Activated naive CD4-positive, alpha-beta T cell treated with anti-CD3 and anti-CD28 coated beads, Interleukin-2, amount 10 ng/mL, durations not matched to agents 7 days and 5 days (primary cell): ENCODE results near the gene HOXA5.

Experiments
- CTCF ChIA-PET: fragments of 350-600 bp; sonication (Branson Sonifier 250); formaldehyde crosslinking; loops from one replicate; lab custom pipeline; 2021; ENCODE audit warnings: antibody characterized with exemption; lab: Charles Lee
- DNase-seq: peaks from one replicate; pipeline ENCODE4 v3.0.0-alpha.2; 2020
- H3K27ac Mint-ChIP-seq: one replicate; pipeline ENCODE4 v1.8.0; 2021; ENCODE audit warnings: mild to moderate bottlenecking, moderate library complexity, mixed read lengths
- H3K27me3 Mint-ChIP-seq: one replicate; pipeline ENCODE4 v1.8.0; 2021; ENCODE audit warnings: mild to moderate bottlenecking, mixed read lengths
- H3K36me3 Mint-ChIP-seq: one replicate; pipeline ENCODE4 v1.8.0; 2021; ENCODE audit warnings: mixed read lengths
- H3K4me1 Mint-ChIP-seq: one replicate; pipeline ENCODE4 v1.8.0; 2021; ENCODE audit warnings: mixed read lengths
- H3K4me3 Mint-ChIP-seq: one replicate; pipeline ENCODE4 v1.8.0; 2021; ENCODE audit warnings: mild to moderate bottlenecking, moderate library complexity, mixed read lengths
- H3K9me3 Mint-ChIP-seq: one replicate; pipeline ENCODE4 v1.8.0; 2021; ENCODE audit warnings: mixed read lengths

The HOXA5 gene

GRCh38 chr7:27162561-27163287 is 19.2 kb upstream of the HOXA5 start:
- no peaks in the 10 kb centered on the region for H3K9me3 Mint-ChIP-seq
- peaks cover 5% of the 10 kb centered on the region for H3K36me3 Mint-ChIP-seq
- no peak overlapping the region for H3K27ac Mint-ChIP-seq
- peaks cover 99% of the 10 kb centered on the region for H3K27me3 Mint-ChIP-seq
- CTCF ChIA-PET, result interaction anchor here (0.8 to 3.6 kb wide), 7 partner anchors 12 to 1303 kb away, joined by 3 to 36 read pairs (median 3); no protein-coding TSS in a partner anchor
- no peak overlapping the region for H3K4me3 Mint-ChIP-seq
- DNase-seq, result no peak
- peaks cover 17% of the 10 kb centered on the region for H3K4me1 Mint-ChIP-seq

DNA sequence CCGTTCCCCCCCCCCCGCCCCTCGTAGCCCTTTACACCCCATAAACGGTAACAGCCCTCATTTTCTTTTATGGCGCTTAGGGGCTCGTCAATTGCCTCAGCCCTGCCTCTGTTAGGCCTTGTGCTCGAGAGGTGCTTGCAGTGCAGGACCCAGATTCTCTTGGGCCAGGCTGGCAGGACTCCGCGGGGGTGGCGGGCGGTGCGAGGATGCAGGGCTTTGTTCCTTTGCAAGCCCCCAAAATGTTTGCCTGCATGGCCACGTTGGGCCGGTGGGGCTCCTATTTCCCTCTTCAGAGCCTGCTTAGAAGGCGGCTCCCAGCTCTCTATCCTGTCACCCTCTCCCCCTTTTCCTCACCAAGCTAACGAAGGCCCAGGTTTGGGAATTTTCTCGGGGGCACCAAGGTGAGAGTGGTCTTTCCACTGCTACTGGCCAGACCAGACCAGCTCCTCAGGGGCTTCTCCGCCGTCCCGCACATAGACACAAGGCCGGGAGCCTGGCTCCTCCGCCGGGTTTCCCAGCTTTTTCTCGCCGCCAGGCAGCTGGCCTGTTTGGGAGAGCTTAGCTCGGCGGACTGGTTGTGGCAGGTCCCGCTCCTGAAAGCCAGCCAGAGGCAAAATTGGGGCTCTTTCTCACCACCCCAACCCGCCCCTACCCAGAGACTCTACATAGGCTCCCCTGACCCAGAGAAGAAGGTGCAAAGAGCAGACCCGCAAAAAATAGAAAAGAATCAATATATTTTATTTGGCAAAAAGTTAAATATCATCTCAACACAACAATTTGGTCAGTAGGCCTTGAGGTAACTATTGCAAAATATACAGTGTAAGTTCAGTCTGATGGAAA is 18.5 kb upstream of the HOXA5 start:
- CTCF ChIA-PET, result interaction anchor here (1.0 to 3.6 kb wide), 10 partner anchors 11 to 1302 kb away, joined by 3 to 36 read pairs (median 6); no protein-coding TSS in a partner anchor
- peaks cover 99% of the 10 kb centered on the region for H3K27me3 Mint-ChIP-seq
- H3K4me3 Mint-ChIP-seq, result no peak overlapping the region
- no peaks in the 10 kb centered on the region for H3K9me3 Mint-ChIP-seq
- H3K4me1 Mint-ChIP-seq, result peaks cover 13% of the 10 kb centered on the region
- DNase-seq, result no peak
- peak overlapping the region; percentile 42 for H3K27ac Mint-ChIP-seq
- H3K36me3 Mint-ChIP-seq, result peaks cover 5% of the 10 kb centered on the region

GRCh38 chr7:27161214-27161720 is 17.8 kb upstream of the HOXA5 start:
- H3K9me3 Mint-ChIP-seq, result no peaks in the 10 kb centered on the region
- peak overlapping the region; percentile 60 for H3K4me3 Mint-ChIP-seq
- H3K27ac Mint-ChIP-seq, result peak overlapping the region; percentile 33
- peaks cover 13% of the 10 kb centered on the region for H3K4me1 Mint-ChIP-seq
- peaks cover 5% of the 10 kb centered on the region for H3K36me3 Mint-ChIP-seq
- CTCF ChIA-PET, result interaction anchor here (0.6 to 3.6 kb wide), 19 partner anchors 11 to 1269 kb away, joined by 3 to 36 read pairs (median 4); no protein-coding TSS in a partner anchor
- DNase-seq, result no peak
- H3K27me3 Mint-ChIP-seq, result peaks cover 99% of the 10 kb centered on the region

- H3K27ac Mint-ChIP-seq, result peak overlapping the region; percentile 33
These were observed 17.2 kb upstream of the HOXA5 start for GRCh38 chr7:27160546-27161213.

DNA sequence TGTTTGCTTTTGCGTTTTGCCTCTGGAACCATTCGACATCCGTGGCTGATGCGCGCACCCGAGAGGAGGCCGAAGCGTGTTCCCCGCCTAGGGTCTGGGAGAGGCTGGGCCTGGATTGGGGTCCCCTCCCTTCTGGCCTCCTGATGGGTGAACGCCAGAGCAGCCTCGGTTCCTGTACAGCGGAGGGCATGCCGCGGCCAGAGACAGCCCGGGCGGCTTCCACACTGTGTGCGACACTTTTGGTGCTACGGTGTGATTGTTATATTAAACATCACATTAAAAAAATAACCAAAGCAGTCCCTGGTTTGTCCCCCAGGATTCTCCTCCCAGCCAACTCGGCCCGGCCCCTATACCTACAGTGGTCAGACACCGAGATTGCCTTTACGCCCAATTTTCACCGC is 16.7 kb upstream of the HOXA5 start:
- DNase-seq, result peak; percentile 24

More at GRCh38 chr7:27160546-27161213, 17.2 kb upstream of the HOXA5 start:
- DNase-seq, result peak; percentile 82
- CTCF ChIA-PET, result interaction anchor here (0.6 to 3.6 kb wide), 19 partner anchors 10 to 1268 kb away, joined by 3 to 36 read pairs (median 4); no protein-coding TSS in a partner anchor
- Mint-ChIP-seq H3K4me3 (peak overlapping the region; percentile 60), H3K36me3 (peaks cover 5% of the 10 kb centered on the region), H3K9me3 (no peaks in the 10 kb centered on the region), H3K4me1 (peaks cover 13% of the 10 kb centered on the region), H3K27me3 (peaks cover 99% of the 10 kb centered on the region)

GRCh38 chr7:27159266-27160144 is 16.0 kb upstream of the HOXA5 start:
- H3K27me3 Mint-ChIP-seq, result peaks cover 99% of the 10 kb centered on the region
- peaks cover 6% of the 10 kb centered on the region for H3K36me3 Mint-ChIP-seq
- peaks cover 21% of the 10 kb centered on the region for H3K4me1 Mint-ChIP-seq
- peak overlapping the region; percentile 25 for H3K27ac Mint-ChIP-seq
- peak overlapping the region; percentile 43 for H3K4me3 Mint-ChIP-seq
- CTCF ChIA-PET, result interaction anchor here (0.7 to 1.4 kb wide), 3 partner anchors 20 to 63 kb away, joined by 3 to 5 read pairs (median 4); no protein-coding TSS in a partner anchor
- peaks cover 1% of the 10 kb centered on the region for H3K9me3 Mint-ChIP-seq
- peak; percentile 12 for DNase-seq

More for the DNA sequence above, 16.7 kb upstream of the HOXA5 start:
- peaks cover 16% of the 10 kb centered on the region for H3K4me1 Mint-ChIP-seq
- peaks cover 1% of the 10 kb centered on the region for H3K9me3 Mint-ChIP-seq
- CTCF ChIA-PET, result interaction anchor here (1.2 to 3.6 kb wide), 6 partner anchors 9 to 790 kb away, joined by 3 to 36 read pairs (median 6); no protein-coding TSS in a partner anchor
- H3K4me3 Mint-ChIP-seq, result peak overlapping the region; percentile 44
- peaks cover 99% of the 10 kb centered on the region for H3K27me3 Mint-ChIP-seq
- peaks cover 5% of the 10 kb centered on the region for H3K36me3 Mint-ChIP-seq
- peak overlapping the region; percentile 25 for H3K27ac Mint-ChIP-seq

DNA sequence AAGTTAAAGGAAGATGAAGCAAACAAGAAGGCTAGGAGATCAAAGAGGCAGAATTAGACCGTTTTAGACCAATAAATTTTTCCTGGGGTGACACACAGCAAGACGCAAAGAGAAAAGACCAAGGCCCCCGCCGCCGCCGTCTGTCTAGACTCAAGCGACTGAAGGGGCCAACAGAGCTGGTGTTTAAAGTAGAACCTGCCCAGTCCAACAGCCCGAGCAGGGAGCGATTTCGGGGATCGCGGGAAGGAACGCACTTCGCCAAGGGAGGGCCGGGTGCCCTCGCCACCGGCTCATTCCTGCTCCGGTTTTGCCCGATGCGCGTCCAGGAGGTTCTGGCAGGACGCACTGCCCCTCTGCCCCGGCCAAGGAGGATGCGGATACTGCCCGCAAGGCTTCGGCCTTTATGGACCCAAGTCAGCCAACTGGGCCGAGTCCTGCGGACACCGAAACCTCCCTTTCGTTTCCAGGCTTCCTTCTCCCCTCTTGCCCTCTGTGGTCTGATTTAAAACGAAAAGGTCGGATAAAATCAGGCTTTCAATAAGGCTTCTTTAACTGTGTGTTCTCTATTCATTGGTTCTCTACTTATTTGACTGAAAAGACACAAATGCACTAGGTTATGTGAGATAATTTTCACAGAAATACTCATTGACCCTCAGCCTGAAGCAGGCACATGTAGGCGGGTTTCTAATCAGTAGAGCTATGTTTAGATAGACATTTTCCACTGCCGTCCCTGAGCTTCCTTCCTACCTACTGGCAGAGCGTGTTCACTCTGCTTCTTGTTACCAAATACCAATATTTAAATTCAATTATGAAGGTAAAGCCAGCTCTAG is 15.2 kb upstream of the HOXA5 start:
- Mint-ChIP-seq H3K27me3 (peaks cover 99% of the 10 kb centered on the region), H3K27ac (peak overlapping the region; percentile 80), H3K9me3 (peaks cover 1% of the 10 kb centered on the region), H3K36me3 (peaks cover 6% of the 10 kb centered on the region), H3K4me1 (peaks cover 21% of the 10 kb centered on the region), H3K4me3 (no peak overlapping the region)
- CTCF ChIA-PET, result interaction anchor here (1.2 to 1.4 kb wide), 2 partner anchors 21 to 52 kb away, joined by 4 to 5 read pairs; no protein-coding TSS in a partner anchor
- peak; percentile 12 for DNase-seq

DNA sequence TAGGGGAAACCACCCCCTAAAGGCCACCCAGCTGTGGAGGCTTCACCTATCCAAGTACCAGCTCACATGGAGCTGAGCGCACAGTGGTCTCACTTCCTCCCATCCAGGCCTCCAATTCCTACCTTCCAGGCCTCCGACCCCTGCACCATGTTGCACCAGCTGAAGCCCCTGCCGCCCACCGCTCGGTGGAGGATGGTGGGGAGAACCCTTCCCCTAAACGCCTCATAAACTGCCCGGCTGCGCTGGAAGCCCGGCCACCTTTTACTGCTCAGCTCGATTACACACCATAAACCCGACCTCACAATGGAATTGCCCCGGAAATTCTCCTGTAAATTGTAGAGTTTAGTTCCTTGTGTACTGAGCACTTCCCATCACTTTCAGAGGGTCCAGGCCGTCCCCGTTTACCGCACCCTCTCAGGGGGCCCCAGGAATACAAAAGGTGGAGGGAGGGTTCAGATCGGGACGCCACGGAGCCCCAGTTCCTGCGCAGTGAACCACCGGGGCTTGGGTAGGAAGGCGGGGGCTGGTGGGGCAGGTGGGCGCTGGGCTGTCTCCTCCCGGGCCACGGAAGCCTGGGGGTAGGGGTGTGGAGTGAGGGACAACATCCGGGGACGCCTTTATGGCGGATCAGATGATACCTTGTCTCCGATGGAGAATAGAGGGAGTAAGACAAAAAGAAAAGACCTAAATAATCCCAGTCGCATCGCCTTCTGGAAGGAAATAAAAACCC is 14.4 kb upstream of the HOXA5 start:
- H3K4me3 Mint-ChIP-seq, result peak overlapping the region; percentile 48
- CTCF ChIA-PET, result interaction anchor here (1.4 kb wide), 1 partner anchor 53 kb away, joined by 5 read pairs; no protein-coding TSS in a partner anchor

DNA sequence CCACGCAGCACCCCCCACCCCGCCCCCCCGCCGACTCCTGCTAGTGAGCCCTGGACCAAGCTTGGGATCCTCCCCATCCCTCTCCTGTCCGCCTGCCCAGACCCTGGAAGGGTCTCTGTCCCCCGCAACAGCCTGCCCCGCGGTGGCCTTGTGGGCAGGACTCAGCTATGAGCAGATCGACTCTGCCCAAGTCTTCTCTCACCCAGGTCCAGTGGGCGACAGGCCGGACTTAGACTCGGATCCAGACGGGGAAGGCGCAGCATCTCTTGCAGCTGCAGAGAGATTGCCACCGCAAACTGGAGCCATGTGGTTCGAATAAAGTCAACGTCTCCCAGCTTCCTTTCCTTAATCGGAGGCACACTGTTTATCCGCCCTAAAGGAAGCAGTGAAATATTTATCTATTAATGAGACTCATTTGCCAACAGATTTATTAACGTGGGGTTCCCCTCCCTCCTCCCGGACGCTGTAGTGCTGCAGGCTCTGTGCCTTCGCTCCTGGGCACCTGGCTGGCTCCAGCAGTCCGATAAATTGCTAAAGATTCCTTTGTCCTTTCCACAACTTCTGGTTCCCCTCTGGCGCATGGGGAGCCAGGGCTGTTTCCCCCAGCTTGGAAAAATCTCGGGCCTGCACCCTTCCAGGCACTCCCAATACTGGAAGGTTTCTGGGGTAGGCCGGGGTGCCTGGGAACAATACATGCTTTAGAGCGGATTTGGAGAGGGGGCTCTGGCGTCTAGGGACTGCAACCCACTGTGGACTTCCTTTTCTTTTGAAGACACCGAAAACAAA is 13.6 kb upstream of the HOXA5 start:
- Mint-ChIP-seq H3K36me3 (peaks cover 6% of the 10 kb centered on the region), H3K27ac (peak overlapping the region; percentile 80), H3K4me3 (peak overlapping the region; percentile 48), H3K27me3 (peaks cover 100% of the 10 kb centered on the region), H3K4me1 (peaks cover 21% of the 10 kb centered on the region), H3K9me3 (peaks cover 1% of the 10 kb centered on the region)
- peak; percentile 17 for DNase-seq
- CTCF ChIA-PET, result no interaction called here

More for the DNA sequence above, 14.4 kb upstream of the HOXA5 start:
- Mint-ChIP-seq H3K27me3 (peaks cover 100% of the 10 kb centered on the region), H3K4me1 (peaks cover 21% of the 10 kb centered on the region), H3K9me3 (peaks cover 1% of the 10 kb centered on the region), H3K27ac (peak overlapping the region; percentile 80), H3K36me3 (peaks cover 6% of the 10 kb centered on the region)
- peak; percentile 14 for DNase-seq

- peaks cover 26% of the 10 kb centered on the region for H3K4me1 Mint-ChIP-seq
- peak within 1 kb of the TSS; percentile 48 for H3K4me3 Mint-ChIP-seq
- CTCF ChIA-PET, result no interaction called here
- peaks cover 100% of the 10 kb centered on the region for H3K27me3 Mint-ChIP-seq
- peaks cover 6% of the 10 kb centered on the region for H3K36me3 Mint-ChIP-seq
- peak within 1 kb of the TSS; percentile 80 for H3K27ac Mint-ChIP-seq
- DNase-seq, result no peak
- H3K9me3 Mint-ChIP-seq, result peaks cover 1% of the 10 kb centered on the region
These were observed 13.0 kb upstream of the HOXA5 start, which contains the start of gene HOXA7 for GRCh38 chr7:27156508-27156898. TSS of gene HOXA7 (minus strand) at chr7:27156675. CDS start at chr7:27156545, 130 bp downstream.
